HK-2 (cell line): ENCODE data around the gene YWHAH.

Source experiments
- DNase-seq: peaks from one replicate; pipeline ENCODE4 v3.0.0-alpha.2; 2018; ENCODE audit not compliant: unreplicated experiment

YWHAH gene

DNA sequence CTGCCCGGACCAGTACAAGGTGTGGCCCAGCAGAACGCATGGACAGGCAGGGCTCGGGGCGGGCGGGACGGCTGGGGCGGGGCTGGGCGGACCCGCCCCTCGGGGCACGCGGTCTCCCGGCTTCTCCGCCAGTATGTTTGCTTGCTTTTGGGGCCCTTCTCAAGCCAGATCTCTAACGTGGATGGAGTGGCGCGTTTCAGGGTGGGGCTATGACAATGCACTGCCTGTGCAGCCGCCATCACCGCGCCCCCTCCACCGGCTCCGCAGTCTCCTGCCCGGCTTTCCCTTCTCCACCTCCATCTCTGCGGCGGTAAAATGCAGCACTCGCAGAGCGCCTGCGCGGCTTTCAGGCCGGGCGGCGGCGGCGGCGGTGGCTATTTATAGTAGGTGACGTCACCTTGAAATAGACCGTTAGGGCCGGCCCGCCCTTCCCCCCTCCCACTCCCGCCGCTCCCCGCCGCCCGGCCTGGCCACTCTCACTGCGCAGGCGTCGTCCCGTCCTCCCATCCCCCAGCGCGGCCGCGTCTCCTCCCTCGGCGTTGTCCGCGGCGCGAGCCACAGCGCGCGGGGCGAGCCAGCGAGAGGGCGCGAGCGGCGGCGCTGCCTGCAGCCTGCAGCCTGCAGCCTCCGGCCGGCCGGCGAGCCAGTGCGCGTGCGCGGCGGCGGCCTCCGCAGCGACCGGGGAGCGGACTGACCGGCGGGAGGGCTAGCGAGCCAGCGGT, at the start of gene YWHAH:
TSS of gene YWHAH (plus strand) at position 558 of the 722 bp plus-strand sequence. CDS start 199 bp downstream, outside the sequence.
- DNase-seq = peak; percentile 96

DNA sequence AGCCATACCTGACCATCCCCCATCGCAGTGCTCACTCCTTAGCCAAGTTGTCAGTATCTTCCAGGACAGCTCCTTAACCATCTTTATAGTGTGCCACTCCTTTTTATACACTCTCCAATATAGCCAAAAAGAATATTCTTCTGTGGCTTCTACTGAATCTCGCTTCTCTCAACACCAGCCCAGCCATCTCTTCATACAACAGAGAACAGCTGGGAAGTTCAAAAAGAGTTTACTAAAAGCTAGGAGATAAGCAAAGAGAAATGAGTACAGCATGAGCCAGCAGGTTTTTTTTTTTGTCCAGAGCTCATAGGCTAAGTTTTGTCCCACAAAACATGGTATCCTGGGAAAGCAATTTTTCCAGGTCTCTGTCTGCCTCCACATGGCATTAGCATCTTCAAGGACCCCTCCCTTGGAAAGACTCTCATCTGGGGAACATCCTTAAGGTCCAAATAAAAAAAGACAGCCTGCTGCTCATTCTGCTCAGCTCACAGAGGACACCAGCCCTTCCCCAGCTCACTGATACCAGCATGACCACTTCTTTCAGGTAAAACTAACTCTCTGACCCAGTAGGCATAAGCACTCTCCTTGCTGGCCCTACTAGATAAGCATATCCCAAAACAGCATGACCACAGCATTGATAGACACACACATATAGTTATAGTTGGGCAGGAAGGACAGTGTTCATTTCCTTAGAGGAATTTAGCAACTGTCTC, 48.8 kb upstream of the YWHAH start:
- DNase-seq = no peak

DNA sequence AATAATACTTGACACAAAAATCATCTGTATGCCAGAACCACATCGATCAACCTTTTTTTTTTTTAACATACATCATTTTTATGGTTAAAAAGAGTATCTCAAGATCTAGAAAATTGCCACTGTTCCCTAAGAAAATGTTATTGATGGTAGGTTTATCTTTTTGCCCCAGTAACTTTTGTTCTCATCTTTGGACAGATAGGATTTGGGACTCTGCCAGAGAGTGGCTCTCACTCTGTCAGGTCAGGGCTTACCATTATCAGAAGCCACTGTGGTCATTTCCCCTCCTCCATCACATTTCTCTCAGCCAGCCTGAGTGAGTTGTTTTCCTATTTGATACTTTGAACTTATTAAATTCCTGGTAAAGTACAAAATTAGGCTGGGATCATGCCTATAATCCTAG, 47.9 kb upstream of the YWHAH start:
- DNase-seq = no peak

DNA sequence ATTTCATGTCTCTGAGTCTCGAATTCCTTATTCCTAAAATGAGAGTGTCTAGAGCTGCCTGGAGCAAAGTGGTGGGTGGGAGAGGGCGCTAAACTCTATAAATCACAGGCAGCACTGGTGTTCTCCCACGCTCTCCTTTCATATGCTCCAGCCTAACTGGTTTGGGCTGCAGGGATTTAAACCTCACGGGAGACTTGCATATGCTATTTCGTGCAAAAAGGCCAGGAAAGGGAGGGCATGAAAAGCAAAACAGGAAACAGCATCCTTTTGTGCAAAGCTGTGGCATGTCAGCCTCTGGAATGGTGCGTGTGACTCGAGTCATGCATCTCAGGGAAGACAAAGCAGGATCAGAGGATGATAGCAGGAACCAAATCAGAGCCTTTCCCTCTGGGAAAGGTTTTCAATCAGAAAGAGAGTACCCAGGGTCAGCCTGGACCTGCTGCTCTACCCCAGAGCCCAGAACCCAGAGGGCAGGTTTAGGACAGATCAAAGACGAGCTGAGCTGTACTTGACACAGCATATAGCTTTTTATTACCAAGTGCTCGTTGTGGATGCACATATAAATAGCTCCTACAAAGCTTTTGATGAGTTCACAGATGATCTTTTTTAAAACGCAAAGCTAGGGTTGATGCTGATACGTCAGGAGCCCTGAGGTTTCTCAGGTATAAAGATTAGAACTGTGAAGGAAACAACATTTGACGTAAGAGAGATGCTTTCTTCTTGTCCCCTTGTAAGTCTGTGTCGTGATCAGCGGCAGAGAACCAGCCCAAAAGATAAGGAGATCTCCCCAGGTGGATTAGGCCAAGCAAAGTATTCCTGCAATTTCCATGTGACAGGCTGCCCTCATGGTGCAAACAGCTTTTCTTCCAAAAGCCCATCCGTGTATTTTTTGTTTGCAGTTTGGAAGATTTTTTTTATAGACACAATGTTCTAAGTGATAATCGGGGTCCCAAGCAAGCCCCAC, 46.2 kb upstream of the YWHAH start:
- DNase-seq = no peak

DNA sequence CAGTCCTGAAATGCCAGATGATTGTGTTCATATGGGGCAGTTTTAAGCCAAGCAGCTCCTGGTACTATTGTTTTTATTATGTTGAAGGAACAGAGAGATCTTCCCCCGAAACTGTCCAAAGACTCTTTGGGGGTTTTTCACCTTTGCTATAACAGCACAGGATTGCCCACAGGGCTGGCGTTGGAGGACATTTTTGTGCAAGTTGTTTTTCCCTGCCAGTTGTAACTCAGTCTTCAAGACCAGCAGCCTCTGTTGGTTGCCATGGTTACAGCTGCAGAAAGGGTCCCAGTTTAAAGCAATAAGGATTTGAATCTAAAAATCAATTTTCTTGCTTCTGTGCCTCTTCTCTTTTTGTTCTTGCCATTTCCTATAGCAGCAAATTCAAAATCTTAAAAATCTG, 45.4 kb upstream of the YWHAH start:
- no peak for DNase-seq

DNA sequence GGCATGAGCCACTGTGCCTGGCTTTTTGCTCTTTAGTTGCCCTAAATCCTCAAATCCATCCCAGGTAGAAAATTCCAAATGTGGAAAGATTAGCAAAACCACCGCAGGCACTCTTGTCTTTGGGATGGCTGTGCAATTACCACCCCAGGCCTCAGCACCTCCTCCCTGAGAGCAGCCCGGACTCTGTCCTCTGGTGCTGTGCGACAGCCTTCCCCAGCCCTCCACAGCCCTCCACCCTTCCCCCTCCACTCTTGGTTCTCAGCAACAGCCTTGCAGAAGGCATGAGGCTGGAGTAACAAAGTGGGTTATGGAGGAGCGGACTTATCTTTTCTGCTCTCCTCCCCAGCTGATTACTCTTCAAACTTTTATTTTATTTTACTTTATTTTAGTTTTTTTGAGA, 44.7 kb upstream of the YWHAH start:
- DNase-seq = no peak

DNA sequence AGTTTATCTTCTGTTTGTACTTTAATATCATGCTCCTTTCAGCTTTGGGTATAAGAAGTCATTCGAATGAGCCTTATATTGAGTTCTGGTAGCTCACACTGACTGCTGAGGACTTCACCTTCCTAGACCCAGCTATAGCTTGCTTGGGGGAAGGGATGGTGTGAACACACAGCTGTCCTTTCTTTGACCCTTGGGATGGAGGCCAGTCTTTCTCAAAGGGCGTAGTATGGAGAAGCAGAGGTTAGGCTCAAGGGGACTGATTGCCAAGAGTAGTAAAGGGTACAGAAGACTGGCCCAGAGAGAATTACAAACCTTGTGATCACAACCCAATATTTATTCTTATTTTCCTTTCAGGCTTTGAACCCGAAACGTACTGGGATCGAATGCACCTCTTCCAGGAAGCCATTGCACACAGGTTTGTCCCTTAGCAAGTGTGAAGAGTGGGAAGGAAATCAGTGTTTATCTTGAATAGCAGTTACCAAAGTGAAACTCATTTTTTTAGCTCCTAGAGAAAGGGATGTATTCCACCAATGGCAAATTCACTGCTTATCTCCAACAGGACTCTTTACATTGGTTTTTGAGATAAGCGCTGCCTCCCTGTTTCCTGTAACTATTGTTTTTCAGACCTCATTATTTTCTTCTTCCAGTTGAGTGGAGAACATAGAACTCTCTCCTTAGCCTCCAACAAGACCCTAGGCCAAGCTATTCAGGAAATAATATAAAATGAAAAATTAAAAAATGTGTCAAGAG, 42.8 kb upstream of the YWHAH start:
- DNase-seq = no peak

DNA sequence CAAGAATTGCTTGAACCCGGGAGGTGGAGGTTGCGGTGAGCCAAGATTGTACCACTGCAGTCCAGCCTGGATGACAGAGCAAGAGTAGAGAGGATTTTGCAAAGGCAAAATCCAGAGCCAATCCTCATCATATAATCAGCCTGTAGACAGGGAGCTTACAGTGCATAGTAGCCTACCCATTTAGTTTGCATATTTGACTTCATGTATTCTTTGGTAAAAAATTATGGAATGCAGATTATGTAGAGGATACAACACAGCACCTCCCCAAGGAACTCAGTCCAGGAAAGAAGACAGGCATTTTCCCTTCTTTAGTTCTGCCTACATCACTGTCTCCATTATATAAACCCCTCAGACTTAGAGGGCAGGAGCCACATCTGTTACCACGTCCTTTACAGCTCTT, 39.7 kb upstream of the YWHAH start:
- no peak for DNase-seq

DNA sequence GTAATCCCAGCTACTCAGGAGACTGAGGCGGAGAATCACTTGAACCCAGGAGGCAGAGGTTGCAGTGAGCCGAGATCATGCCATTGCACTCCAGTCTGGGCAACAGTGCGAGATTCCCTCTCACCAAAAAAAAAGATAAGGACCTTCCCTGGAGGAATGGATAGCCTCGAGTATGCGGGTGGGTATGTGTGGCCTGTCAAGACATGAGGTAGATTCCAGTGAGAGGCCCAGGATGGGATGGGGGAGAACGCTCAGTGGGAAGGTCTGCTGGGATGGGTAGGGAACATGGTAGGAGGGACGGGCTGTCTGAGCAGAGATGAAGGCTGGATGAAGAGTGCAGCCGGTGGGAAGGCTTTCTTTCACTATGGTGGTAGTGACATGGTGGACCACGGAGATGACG, 39.0 kb upstream of the YWHAH start:
- no peak for DNase-seq

DNA sequence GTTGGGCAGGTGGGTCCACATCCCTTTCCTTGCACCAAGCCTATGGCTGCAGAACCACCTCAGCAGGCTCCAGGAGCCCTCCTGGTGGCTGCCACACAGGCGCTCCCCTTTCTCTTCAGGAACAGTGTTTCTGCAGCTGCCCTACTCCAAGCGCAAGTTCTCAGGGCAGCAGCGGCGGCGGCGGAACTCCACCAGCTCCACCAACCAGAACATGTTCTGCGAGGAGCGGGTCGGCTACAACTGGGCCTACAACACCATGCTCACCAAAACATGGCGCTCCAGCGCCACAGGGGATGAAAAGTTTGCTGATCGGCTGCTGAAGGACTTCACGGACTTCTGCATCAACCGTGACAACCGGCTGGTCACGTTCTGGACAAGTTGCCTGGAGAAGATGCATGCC, 38.2 kb upstream of the YWHAH start:
- no peak for DNase-seq

DNA sequence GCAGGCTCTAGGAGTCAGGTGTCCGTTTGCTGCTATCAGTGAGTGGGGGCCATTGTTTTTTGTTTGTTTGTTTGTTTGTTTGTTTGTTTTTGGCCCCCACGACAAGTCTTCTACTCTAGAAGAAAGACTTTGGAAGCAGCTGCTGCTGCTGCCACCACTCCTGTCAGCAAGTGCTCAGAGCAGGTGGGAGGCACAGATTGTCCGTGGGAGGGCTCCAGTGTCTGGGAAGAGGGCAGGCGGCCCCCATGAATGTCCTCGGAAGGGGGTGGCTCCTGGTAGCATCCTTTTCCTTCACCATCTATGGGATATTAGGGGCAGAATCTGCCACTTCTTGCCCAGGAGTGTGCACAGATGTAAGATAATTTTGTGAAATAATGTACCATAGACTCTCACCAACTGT, 37.8 kb upstream of the YWHAH start:
- DNase-seq = no peak

DNA sequence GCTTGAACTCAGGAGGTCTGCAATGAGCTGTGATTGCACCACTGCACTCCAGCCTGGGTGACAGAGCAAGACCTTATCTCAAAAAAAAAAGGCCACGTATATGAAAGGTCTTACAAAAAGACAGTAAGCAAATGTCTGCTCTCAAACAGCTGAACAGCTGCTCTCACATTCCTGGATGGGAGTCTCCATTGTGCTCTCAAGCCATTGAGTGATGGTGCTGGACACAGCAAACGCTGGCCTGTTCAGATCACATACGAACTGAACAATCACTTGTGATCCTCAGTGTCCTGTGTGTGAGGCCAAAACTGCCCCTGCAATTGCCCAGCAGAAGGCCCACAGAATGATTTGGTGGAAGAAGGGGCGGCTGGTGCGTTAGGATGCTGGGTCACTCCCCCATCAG, 34.4 kb upstream of the YWHAH start:
- no peak for DNase-seq

DNA sequence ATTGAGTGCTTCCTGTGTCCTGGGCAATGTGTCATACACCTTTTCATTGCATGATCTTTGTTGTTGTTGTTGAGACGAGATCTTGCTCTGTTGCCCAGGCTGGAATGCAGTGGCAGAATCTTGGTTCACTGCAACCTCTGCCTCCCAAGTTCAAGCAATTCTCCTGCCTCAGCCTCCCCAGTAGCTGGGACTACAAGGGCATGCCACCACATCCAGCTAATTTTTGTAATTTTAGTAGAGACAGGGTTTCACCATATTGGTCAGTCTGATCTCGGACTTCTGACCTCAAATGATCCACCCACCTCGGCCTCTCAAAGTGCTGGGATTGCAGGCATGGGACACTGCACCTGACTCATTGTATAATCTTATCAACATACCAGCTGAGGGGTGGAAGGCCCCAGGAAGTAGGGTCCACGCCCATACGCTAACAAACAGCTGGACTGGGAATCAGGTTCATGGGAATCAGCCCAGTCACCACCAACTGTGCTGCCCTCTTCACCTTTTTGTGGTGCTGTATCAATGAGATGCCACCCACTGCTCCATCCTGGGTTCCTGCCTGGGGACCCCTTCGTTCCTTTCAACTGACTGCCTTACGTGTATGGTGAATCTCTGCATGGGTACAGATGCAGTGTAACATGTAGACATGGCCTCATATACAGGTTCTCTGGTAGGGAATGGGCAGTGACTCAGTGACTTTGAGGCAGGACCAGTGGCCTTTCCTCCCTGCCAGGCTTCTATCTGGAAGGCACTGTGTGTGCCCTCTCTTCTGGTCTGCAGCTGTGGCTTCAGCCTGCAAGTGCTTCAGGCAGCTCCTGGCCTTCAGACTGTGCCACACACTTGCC, 32.5 kb upstream of the YWHAH start:
- no peak for DNase-seq

DNA sequence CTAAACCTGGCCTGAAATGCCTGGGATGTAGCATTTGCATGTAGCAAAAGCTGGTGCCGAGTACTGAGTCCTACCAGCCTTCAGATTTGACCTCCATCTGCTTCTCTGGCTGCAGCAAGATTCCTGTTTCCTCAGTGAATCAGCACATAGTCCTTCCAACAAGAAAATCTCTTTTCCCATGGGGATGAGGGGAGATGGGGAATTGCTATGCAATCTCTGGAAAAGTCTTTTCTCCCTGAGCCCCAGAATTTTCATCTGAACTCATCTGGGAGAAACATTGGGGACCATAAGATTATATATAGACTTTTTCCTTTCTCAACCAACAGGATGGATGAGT, 32.0 kb upstream of the YWHAH start:
- no peak for DNase-seq

DNA sequence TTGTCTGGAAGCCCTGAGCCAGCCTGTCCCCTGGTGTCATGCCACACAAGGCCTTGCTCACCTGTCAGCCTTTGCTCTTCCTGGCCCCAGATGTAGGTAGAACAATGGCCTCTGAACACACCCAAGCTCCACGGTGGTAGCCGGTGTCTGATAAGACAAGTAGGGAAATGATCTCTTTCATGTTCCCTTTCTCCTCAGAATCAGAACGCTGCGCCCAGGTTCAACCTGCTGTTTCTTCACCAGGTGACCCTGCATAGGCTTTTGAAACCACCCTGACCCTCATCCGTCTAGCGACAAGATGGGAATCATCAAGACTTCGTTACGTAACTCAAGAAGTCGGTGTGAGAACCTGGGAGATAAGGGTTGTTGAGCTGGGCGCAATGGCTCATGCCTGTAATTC, 28.7 kb upstream of the YWHAH start:
- no peak for DNase-seq

DNA sequence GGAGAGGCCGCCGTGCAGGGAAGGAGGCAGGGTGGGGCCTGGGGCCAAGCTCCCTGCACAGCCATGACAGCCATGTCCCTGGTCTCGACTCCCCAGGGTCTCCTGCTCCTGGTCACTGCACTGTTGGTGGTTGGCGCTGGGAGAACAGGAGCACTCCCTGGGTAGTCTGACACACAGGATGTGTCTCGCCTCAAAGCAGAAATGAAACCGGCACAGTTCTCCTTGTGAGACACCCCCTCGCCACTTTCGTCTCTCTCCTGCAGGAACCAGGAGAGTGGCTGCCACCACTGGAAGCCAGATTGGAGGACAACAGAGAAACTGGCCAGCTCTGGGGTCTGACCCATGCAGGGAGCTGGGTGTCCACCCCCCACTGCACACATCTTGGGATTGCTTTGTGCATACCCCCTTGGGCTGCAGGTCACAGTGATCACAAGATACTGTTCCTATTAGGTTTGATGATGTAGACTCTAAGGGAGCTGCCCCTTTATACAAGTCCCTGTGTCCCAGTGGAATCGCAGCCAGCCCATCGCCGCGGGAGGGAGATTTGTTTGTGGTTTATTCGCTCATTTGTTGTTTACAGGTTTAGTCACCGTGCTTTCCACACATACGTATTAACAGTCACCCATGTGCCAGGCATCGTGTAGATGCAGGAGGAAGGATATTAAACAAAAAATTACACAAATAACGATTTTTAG, 27.0 kb upstream of the YWHAH start:
- no peak for DNase-seq

DNA sequence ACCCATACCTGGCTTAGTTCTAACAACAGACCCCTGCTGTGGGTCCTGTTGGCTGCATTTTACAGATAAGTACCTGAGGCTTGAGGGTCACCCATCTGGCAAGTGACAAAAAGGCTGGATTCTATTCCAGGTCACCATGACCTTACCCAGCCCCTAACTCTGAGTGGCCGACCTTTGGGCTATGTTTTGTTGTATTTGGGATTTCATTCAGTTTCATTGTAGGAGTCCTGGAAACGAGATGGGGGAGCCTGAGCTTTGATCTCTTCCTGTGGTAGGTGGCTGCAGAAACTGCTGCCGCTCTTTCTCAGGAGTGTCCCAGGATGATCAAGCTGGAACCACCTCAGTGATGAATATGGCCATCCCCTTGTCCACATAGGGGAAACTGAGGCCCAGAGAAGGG, 24.6 kb upstream of the YWHAH start:
- DNase-seq = no peak

DNA sequence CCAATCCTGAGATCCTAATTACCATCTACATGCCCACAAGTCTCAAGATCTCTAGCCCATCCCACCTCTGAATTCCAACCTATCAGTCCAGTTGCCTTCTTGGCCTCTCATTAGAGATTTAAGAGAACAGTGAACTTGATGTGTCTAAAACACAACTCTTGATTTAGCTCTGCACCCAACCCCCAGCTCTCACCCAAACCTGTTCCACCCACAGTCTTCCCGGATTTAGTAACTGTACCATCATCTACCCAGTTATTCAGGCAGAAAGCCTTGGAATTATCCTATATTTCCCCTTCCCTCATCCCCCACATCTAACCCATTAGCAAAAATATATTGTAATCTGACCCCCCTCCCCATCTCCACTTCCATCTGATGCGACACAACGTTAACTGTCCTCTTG, 24.0 kb upstream of the YWHAH start:
- DNase-seq = no peak

DNA sequence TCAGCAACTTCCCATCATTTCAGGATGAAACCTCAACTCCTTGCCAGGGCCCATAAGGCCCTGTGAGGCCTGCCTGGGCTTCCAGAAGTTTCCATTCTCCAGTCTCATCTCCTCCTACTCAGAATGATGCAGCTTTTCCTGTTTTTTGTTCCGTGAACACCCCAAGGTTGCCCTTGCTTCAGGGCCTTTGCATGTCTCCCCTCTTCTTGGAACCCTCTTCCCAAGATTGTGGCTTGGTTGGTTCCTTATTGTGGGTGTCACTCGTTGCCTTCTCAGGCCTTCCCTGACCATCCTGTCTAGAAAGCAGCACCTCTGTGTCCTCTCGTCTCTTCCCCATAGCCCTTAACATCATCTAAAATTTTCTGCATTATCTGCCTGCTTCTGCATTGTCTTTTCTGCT, 23.2 kb upstream of the YWHAH start:
- no peak for DNase-seq

DNA sequence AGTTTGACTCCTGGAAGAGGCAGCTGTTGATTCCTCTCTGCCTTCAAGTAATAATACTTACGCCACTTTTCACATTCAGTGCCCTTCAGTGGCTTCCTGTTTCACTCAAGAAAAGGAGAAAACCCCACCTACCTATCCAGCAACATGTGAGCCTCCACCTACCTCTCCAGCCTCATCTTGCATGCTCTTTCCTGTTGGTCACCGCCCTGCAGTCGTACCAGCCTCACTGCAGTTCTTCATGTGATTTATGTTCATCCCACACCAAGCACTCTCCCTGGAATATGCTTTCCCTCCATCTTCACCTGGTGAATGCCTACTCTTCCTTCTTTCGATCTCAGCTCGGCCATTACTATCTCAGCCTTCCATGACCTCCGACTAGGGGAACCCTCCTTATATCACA, 21.8 kb upstream of the YWHAH start:
- no peak for DNase-seq
